ENCODE results near the gene COPS7B.
A peak's percentile ranks its signal among the peaks of the same experiment; 100 is the strongest.
"Not testable (repeated sequence)": the region's sequence is repeated elsewhere in the genome, so short reads cannot be mapped to it uniquely, and the experiment has no call there.

COPS7B gene

GRCh38 chr2:231786177-231786916 is at the start of gene COPS7B:
Gene COPS7B (plus strand): TSS chr2:231786445. CDS start chr2:231788571, 2,126 bp downstream.
- peak; percentile 48 for DNase-seq (ENCODE audit: insufficient read length, low spot score)
- FAIRE-seq, result no peak

GRCh38 chr2:231737761-231738160 is 48.5 kb upstream of the COPS7B start:
- TF ChIP-seq, protein P1, sequence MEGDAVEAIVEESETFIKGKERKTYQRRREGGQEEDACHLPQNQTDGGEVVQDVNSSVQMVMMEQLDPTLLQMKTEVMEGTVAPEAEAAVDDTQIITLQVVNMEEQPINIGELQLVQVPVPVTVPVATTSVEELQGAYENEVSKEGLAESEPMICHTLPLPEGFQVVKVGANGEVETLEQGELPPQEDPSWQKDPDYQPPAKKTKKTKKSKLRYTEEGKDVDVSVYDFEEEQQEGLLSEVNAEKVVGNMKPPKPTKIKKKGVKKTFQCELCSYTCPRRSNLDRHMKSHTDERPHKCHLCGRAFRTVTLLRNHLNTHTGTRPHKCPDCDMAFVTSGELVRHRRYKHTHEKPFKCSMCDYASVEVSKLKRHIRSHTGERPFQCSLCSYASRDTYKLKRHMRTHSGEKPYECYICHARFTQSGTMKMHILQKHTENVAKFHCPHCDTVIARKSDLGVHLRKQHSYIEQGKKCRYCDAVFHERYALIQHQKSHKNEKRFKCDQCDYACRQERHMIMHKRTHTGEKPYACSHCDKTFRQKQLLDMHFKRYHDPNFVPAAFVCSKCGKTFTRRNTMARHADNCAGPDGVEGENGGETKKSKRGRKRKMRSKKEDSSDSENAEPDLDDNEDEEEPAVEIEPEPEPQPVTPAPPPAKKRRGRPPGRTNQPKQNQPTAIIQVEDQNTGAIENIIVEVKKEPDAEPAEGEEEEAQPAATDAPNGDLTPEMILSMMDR (IDR thresholded peaks at IDR 0.05; ENCODE audit: insufficient read depth, missing control alignments), result no peak
- DNase-seq (ENCODE audit: insufficient read length, low spot score) (no peak), FAIRE-seq (no peak)

More at GRCh38 chr2:231786177-231786916, at the start of gene COPS7B:
- TF ChIP-seq, protein P1 (IDR thresholded peaks at IDR 0.05; ENCODE audit: insufficient read depth, missing control alignments), result peak; percentile 59

- FAIRE-seq (no peak), DNase-seq (ENCODE audit: insufficient read length, low spot score) (no peak)
- TF ChIP-seq, protein P1 (IDR thresholded peaks at IDR 0.05; ENCODE audit: insufficient read depth, missing control alignments), result no peak
These were observed 42.7 kb upstream of the COPS7B start for GRCh38 chr2:231743376-231744116.

DNA sequence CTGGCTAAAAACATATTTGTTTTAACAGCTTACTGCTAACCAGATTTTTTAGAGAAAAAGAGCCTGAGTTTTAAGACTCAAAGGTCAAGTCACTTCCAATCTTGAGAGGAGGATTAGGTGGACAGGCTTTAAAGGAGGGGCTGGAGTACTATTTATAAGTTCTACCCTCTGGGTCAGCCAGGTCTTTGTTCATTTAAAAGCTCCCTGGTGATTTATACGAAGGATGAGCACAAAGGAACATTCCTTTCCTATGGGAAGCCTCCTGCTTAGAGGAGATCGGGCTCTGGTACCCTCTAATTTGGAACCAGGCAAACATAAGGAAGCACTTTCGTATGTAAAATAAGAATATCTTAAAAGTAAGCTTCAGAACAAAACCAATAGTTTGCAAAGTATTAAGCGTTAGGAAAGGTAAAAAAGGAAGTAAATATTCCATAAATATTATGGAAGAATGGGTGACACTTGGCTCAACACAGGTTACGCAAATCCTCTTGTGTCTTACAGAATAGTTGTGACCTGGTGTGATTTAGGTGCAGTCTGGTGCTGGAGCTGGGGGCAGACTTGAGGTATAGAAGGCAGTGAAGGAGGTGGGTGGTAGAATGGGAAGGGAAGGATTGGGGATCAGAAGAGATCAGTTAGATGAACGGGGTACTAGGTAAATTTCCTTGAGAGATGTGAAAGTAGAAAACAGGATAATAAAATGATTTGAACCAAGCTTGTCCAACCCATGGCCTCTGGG is 40.8 kb upstream of the COPS7B start:
- no peak for FAIRE-seq
- TF ChIP-seq, protein P1 (IDR thresholded peaks at IDR 0.05; ENCODE audit: insufficient read depth, missing control alignments), result no peak
- DNase-seq (ENCODE audit: insufficient read length, low spot score), result no peak

GRCh38 chr2:231748153-231748896 is 37.9 kb upstream of the COPS7B start:
- not testable (repeated sequence) for DNase-seq (ENCODE audit: insufficient read length, low spot score); FAIRE-seq

DNA sequence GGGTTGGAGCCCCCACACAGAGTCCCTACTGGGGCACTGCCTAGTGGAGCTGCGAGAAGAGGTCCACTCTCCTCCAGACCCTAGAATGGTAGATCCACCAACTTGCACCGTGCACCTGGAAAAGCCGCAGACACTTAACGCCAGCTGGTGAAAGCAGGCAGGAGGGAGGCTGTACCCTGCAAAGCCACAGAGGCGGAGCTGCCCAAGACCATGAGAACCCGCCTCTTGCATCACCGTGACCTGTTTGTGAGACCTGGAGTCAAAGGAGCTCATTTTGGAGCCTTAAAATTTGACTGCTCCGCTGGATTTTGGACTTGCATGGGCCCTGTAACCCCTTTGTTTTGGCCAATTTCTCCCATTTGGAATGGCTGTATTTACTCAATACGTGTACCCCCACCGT is 37.2 kb upstream of the COPS7B start:
- DNase-seq (ENCODE audit: insufficient read length, low spot score); FAIRE-seq: not testable (repeated sequence)

DNA sequence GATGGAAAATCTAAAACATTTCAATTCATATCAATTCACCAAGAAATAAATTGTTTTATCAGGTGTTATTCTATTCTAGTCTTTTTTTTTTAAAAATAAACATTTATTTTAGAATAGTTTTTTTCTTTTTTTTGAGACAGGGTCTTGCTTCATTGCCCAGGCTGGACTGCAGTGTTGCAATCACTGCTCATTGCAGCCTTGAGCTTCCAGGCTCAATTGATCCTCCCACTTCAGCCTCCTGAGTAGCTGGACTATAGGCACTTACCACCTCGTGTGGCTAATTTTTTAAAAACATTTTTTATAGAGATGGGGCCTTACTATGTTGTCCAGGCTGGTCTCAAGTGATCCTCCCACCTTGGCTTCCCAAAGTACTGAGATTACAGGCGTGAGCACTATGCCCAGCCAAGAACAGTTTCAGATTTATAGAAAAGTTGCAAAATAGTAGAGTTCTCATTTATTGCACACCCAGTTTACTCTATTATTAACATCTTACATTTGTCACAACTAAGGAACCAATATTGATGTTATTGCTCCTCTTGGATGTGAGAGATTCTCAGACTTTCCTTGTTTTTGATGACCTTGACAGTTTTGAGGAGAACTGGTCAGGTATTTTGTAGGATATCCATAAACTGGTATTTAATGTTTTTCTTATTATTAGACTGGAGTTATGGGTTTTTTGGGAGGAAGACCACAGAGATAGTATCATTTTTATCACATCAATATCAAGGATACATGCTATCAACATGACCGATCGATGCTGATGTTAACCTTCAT is 35.0 kb upstream of the COPS7B start:
- FAIRE-seq (no peak), DNase-seq (ENCODE audit: insufficient read length, low spot score) (no peak)
- TF ChIP-seq, protein P1 (IDR thresholded peaks at IDR 0.05; ENCODE audit: insufficient read depth, missing control alignments), result no peak
